ENCODE measurements around the gene CDK18. TPM values are rescaled to one million over a fixed set of nuclear protein-coding genes. Genes with fewer than 3 reads are reported as not detected.

CDK18 gene
- polyA plus RNA-seq, 1 donor = 52.6 TPM

GRCh38 chr1:205541161-205541886, 36.9 kb downstream of the CDK18 start:
- no CpG with 5 or more reads among the region's 6 CpGs for WGBS (ENCODE audit: insufficient coverage, low lambda C conversion rate)
- H3K9me3 ChIP-seq (ENCODE audit: control insufficient read depth, low read depth, low read length) = peaks cover 3% of the 10 kb centered on the region
- no peaks in the 10 kb centered on the region for H3K36me3 ChIP-seq (ENCODE audit: control insufficient read depth, insufficient read depth, low read length)
- DNase-seq = no peak
- no peak overlapping the region for H3K4me3 ChIP-seq (ENCODE audit: low read length)
- H3K4me1 ChIP-seq (ENCODE audit: control insufficient read depth, insufficient read depth, low read length) = no peaks in the 10 kb centered on the region
- no peak overlapping the region for H3K27ac ChIP-seq (ENCODE audit: low read length)
- H3K27me3 ChIP-seq (ENCODE audit: control insufficient read depth, insufficient read depth, low read length) = peaks cover 40% of the 10 kb centered on the region

GRCh38 chr1:205542367-205542766, 37.9 kb downstream of the CDK18 start:
- DNase-seq = no peak
- H3K4me1 ChIP-seq (ENCODE audit: control insufficient read depth, insufficient read depth, low read length) = no peaks in the 10 kb centered on the region
- no peaks in the 10 kb centered on the region for H3K36me3 ChIP-seq (ENCODE audit: control insufficient read depth, insufficient read depth, low read length)
- no peak overlapping the region for H3K4me3 ChIP-seq (ENCODE audit: low read length)
- peaks cover 3% of the 10 kb centered on the region for H3K9me3 ChIP-seq (ENCODE audit: control insufficient read depth, low read depth, low read length)
- peaks cover 40% of the 10 kb centered on the region for H3K27me3 ChIP-seq (ENCODE audit: control insufficient read depth, insufficient read depth, low read length)
- no CpG with 5 or more reads among the region's 11 CpGs for WGBS (ENCODE audit: insufficient coverage, low lambda C conversion rate)
- H3K27ac ChIP-seq (ENCODE audit: low read length) = no peak overlapping the region

- Histone ChIP-seq H3K4me3 (ENCODE audit: low read length) (no peak overlapping the region), H3K27ac (ENCODE audit: low read length) (no peak overlapping the region), H3K4me1 (ENCODE audit: control insufficient read depth, insufficient read depth, low read length) (no peaks in the 10 kb centered on the region), H3K27me3 (ENCODE audit: control insufficient read depth, insufficient read depth, low read length) (peaks cover 40% of the 10 kb centered on the region), H3K9me3 (ENCODE audit: control insufficient read depth, low read depth, low read length) (peaks cover 3% of the 10 kb centered on the region), H3K36me3 (ENCODE audit: control insufficient read depth, insufficient read depth, low read length) (no peaks in the 10 kb centered on the region)
- peak; percentile 54 to 59 for DNase-seq
- WGBS (ENCODE audit: insufficient coverage, low lambda C conversion rate) = no CpG with 5 or more reads among the region's 25 CpGs
Measured at GRCh38 chr1:205543351-205544301, 39.2 kb downstream of the CDK18 start.

GRCh38 chr1:205545001-205545919, 40.8 kb downstream of the CDK18 start:
- no peak overlapping the region for H3K4me3 ChIP-seq (ENCODE audit: low read length)
- peaks cover 3% of the 10 kb centered on the region for H3K9me3 ChIP-seq (ENCODE audit: control insufficient read depth, low read depth, low read length)
- H3K27me3 ChIP-seq (ENCODE audit: control insufficient read depth, insufficient read depth, low read length) = peaks cover 40% of the 10 kb centered on the region
- WGBS (ENCODE audit: insufficient coverage, low lambda C conversion rate) = 80% methylated on average over 1 of the region's 19 CpGs
- no peaks in the 10 kb centered on the region for H3K4me1 ChIP-seq (ENCODE audit: control insufficient read depth, insufficient read depth, low read length)
- H3K27ac ChIP-seq (ENCODE audit: low read length) = no peak overlapping the region
- H3K36me3 ChIP-seq (ENCODE audit: control insufficient read depth, insufficient read depth, low read length) = no peaks in the 10 kb centered on the region
- no peak for DNase-seq

- no CpG with 5 or more reads among the region's 5 CpGs for WGBS (ENCODE audit: insufficient coverage, low lambda C conversion rate)
- Histone ChIP-seq H3K27me3 (ENCODE audit: control insufficient read depth, insufficient read depth, low read length) (peaks cover 40% of the 10 kb centered on the region), H3K36me3 (ENCODE audit: control insufficient read depth, insufficient read depth, low read length) (no peaks in the 10 kb centered on the region), H3K4me3 (ENCODE audit: low read length) (no peak overlapping the region), H3K4me1 (ENCODE audit: control insufficient read depth, insufficient read depth, low read length) (no peaks in the 10 kb centered on the region), H3K27ac (ENCODE audit: low read length) (no peak overlapping the region), H3K9me3 (ENCODE audit: control insufficient read depth, low read depth, low read length) (peaks cover 2% of the 10 kb centered on the region)
- DNase-seq = no peak
Measured at GRCh38 chr1:205545991-205546390, 41.5 kb downstream of the CDK18 start.

GRCh38 chr1:205546541-205546940, 42.1 kb downstream of the CDK18 start:
- Histone ChIP-seq H3K4me1 (ENCODE audit: control insufficient read depth, insufficient read depth, low read length) (no peaks in the 10 kb centered on the region), H3K9me3 (ENCODE audit: control insufficient read depth, low read depth, low read length) (no peaks in the 10 kb centered on the region), H3K27ac (ENCODE audit: low read length) (no peak overlapping the region), H3K27me3 (ENCODE audit: control insufficient read depth, insufficient read depth, low read length) (peaks cover 36% of the 10 kb centered on the region), H3K4me3 (ENCODE audit: low read length) (no peak overlapping the region), H3K36me3 (ENCODE audit: control insufficient read depth, insufficient read depth, low read length) (no peaks in the 10 kb centered on the region)
- no peak for DNase-seq
- WGBS (ENCODE audit: insufficient coverage, low lambda C conversion rate) = no CpG with 5 or more reads among the region's 1 CpG

- no peak overlapping the region for H3K27ac ChIP-seq (ENCODE audit: low read length)
- no peaks in the 10 kb centered on the region for H3K9me3 ChIP-seq (ENCODE audit: control insufficient read depth, low read depth, low read length)
- WGBS (ENCODE audit: insufficient coverage, low lambda C conversion rate) = no CpG with 5 or more reads among the region's 15 CpGs
- DNase-seq = no peak
- no peak overlapping the region for H3K4me3 ChIP-seq (ENCODE audit: low read length)
- H3K27me3 ChIP-seq (ENCODE audit: control insufficient read depth, insufficient read depth, low read length) = peaks cover 23% of the 10 kb centered on the region
- no peaks in the 10 kb centered on the region for H3K36me3 ChIP-seq (ENCODE audit: control insufficient read depth, insufficient read depth, low read length)
- H3K4me1 ChIP-seq (ENCODE audit: control insufficient read depth, insufficient read depth, low read length) = no peaks in the 10 kb centered on the region
Measured at GRCh38 chr1:205547936-205548827, 43.7 kb downstream of the CDK18 start.

GRCh38 chr1:205554026-205554811, 49.8 kb downstream of the CDK18 start:
- no CpG with 5 or more reads among the region's 3 CpGs for WGBS (ENCODE audit: insufficient coverage, low lambda C conversion rate)
- DNase-seq = no peak
- H3K9me3 ChIP-seq (ENCODE audit: control insufficient read depth, low read depth, low read length) = no peaks in the 10 kb centered on the region
- H3K4me3 ChIP-seq (ENCODE audit: low read length) = no peak overlapping the region
- H3K27ac ChIP-seq (ENCODE audit: low read length) = no peak overlapping the region
- H3K36me3 ChIP-seq (ENCODE audit: control insufficient read depth, insufficient read depth, low read length) = no peaks in the 10 kb centered on the region
- no peaks in the 10 kb centered on the region for H3K4me1 ChIP-seq (ENCODE audit: control insufficient read depth, insufficient read depth, low read length)
- no peaks in the 10 kb centered on the region for H3K27me3 ChIP-seq (ENCODE audit: control insufficient read depth, insufficient read depth, low read length)
